HepG2 (cell line): ENCODE measurements around the gene F7. TPM values are rescaled to one million over a fixed set of nuclear protein-coding genes. Genes with fewer than 3 reads are reported as not detected.
A peak's percentile ranks its signal among the peaks of the same experiment; 100 is the strongest.

Experiments used
- ATAC-seq: fragments of 200-7000 bp; cut with Tn5 transposase; 3 replicates; pipeline ENCODE4 v1.9.1; 2020; ENCODE audit warnings: mild to moderate bottlenecking, moderate library complexity
- BruUV-seq: library from RNA; stranded (reverse); fragments of 400-500 nt; replicated peaks from 2 replicates; lab custom pipeline; 2021; lab: Mats Ljungman, UMichigan
- CTCF ChIA-PET: fragments of 300-600 bp; formaldehyde crosslinking; extraction: SDS; loops from one replicate; lab custom pipeline; 2021; ENCODE audit warnings: low total read pairs, inconsistent platforms, low intra/inter-chr PET ratio; lab: Yijun Ruan, JAX
- POLR2A ChIA-PET: fragments of 350-600 bp; sonication (Branson Sonifier 250); formaldehyde crosslinking; loops from one replicate; lab custom pipeline; 2020; ENCODE audit warnings: antibody characterized with exemption, inconsistent platforms; lab: Yijun Ruan, JAX
- DNase-seq: peaks from one replicate; pipeline ENCODE4 v3.0.0-alpha.2; 2015; ENCODE audit warnings: low spot score
- FAIRE-seq: peaks from 3 replicates; lab custom pipeline; 2011; peaks lifted over from hg19 to GRCh38; lab: Jason Lieb, UNC
- H2AFZ ChIP-seq: one replicate; pipeline ENCODE4 v1.6.1; 2011; ENCODE audit warnings: low read length, inconsistent platforms
- H3K27ac ChIP-seq: fragments of 300-600 bp; 3 replicates; pipeline ENCODE4 v1.8.0; 2011; ENCODE audit warnings: mixed run types, mild to moderate bottlenecking, mixed read lengths, low read length, inconsistent platforms; ENCODE audit not compliant: insufficient read depth; ENCODE audit errors: extremely low read length
- H3K27me3 ChIP-seq, 2 experiments: fragments of 200-600 bp in 1 of 2; 2 replicates in 1 of 2; 3 replicates in 1 of 2; pipeline versions ENCODE4 v1.6.0 to v1.8.0; 2011; ENCODE audit warnings: low read length in 2 of 2, mild to moderate bottlenecking in 2 of 2, moderate library complexity in 2 of 2, inconsistent platforms in 1 of 2; ENCODE audit not compliant: insufficient read depth in 2 of 2, control insufficient read depth in 1 of 2
- H3K36me3 ChIP-seq, 2 experiments: fragments of 200-600 bp in 1 of 2; replicated peaks in 1 of 2; 2 replicates in 1 of 2; 3 replicates in 1 of 2; pipeline versions ENCODE4 v1.5.1 to v1.8.0; 2011; ENCODE audit warnings: low read length in 2 of 2, inconsistent platforms in 1 of 2; ENCODE audit not compliant: insufficient read depth in 2 of 2, control insufficient read depth in 1 of 2
- H3K4me1 ChIP-seq: 2 replicates; pipeline ENCODE4 v1.5.1; 2012; ENCODE audit warnings: low read length, inconsistent platforms; ENCODE audit not compliant: insufficient read depth
- H3K4me2 ChIP-seq: 2 replicates; pipeline ENCODE4 v1.6.0; 2011; ENCODE audit warnings: low read depth, low read length, inconsistent platforms
- H3K4me3 ChIP-seq, 3 experiments: fragments of 200-600 bp in 1 of 3; sonication (generic), shearing (Covaris generic) in 1 of 3; replicated peaks in 1 of 3; 2 replicates each; pipeline ENCODE4 v1.5.1; 2011 to 2016; ENCODE audit warnings: low read length in 3 of 3, inconsistent platforms in 2 of 3, low read depth in 2 of 3, mild to moderate bottlenecking in 2 of 3, control low read depth in 1 of 3, mixed read lengths in 1 of 3; ENCODE audit not compliant: insufficient read depth in 1 of 3
- H3K79me2 ChIP-seq: one replicate; pipeline ENCODE4 v1.6.1; 2011; ENCODE audit warnings: low read length, inconsistent platforms; ENCODE audit not compliant: insufficient read depth
- H3K9ac ChIP-seq: 2 replicates; pipeline ENCODE4 v1.6.0; 2011; ENCODE audit warnings: mild to moderate bottlenecking, low read depth, low read length, inconsistent platforms; ENCODE audit not compliant: insufficient read depth
- H3K9me3 ChIP-seq: 2 replicates; pipeline ENCODE4 v1.5.1; 2012; ENCODE audit warnings: mild to moderate bottlenecking, low read length
- H4K20me1 ChIP-seq: 2 replicates; pipeline ENCODE4 v1.6.0; 2011; ENCODE audit warnings: inconsistent platforms, mild to moderate bottlenecking, low read length, moderate library complexity; ENCODE audit not compliant: insufficient read depth
- ARNT ChIP-seq: fragments of 450-650 bp; IDR thresholded peaks from 2 replicates; pipeline ENCODE4 v1.6.1; 2017
- BATF2 ChIP-seq: sonication (generic); formaldehyde crosslinking; IDR thresholded peaks from 2 replicates; pipeline ENCODE4 v1.8.0; 2022; ENCODE audit warnings: mild to moderate bottlenecking, missing genetic modification reagents, moderate library complexity
- CHCHD3 ChIP-seq: sonication (generic); formaldehyde crosslinking; IDR thresholded peaks from 2 replicates; pipeline ENCODE4 v1.8.0; 2022; ENCODE audit warnings: mild to moderate bottlenecking, missing genetic modification reagents, moderate library complexity
- HHEX ChIP-seq: IDR thresholded peaks from 2 replicates; pipeline ENCODE4 v1.6.1; 2016; ENCODE audit warnings: control low read depth
- KDM4B ChIP-seq: sonication (generic); formaldehyde crosslinking; IDR thresholded peaks from 2 replicates; pipeline ENCODE4 v1.4.0; 2020; ENCODE audit warnings: missing genetic modification reagents
- KMT2A ChIP-seq: sonication (generic); formaldehyde crosslinking; IDR thresholded peaks from 2 replicates; pipeline ENCODE4 v1.4.0; 2020; ENCODE audit warnings: missing genetic modification reagents
- RBM39 ChIP-seq: fragments of 200-400 bp; formaldehyde crosslinking; IDR thresholded peaks from one replicate; pipeline ENCODE4 v1.6.1; 2018; ENCODE audit warnings: antibody characterized with exemption, mild to moderate bottlenecking, low read depth, low read length; ENCODE audit not compliant: poor library complexity, severe bottlenecking
- SOX6 ChIP-seq, 2 experiments: fragments of 450-650 bp in 1 of 2; sonication (generic) in 1 of 2; formaldehyde crosslinking in 1 of 2; IDR thresholded peaks; 2 replicates each; pipeline versions ENCODE4 v1.4.0 to v1.6.1; 2017 to 2020; ENCODE audit warnings: antibody characterized with exemption in 1 of 2, mild to moderate bottlenecking in 1 of 2, missing genetic modification reagents in 1 of 2
- TOE1 ChIP-seq: sonication (generic); formaldehyde crosslinking; IDR thresholded peaks from 2 replicates; pipeline ENCODE4 v1.4.0; 2020; ENCODE audit warnings: mild to moderate bottlenecking, missing genetic modification reagents
- TOPORS ChIP-seq: sonication (generic); formaldehyde crosslinking; IDR thresholded peaks from 2 replicates; pipeline ENCODE4 v1.8.0; 2023; ENCODE audit warnings: mild to moderate bottlenecking, missing genetic modification reagents
- ZBTB26 ChIP-seq: IDR thresholded peaks from 2 replicates; pipeline ENCODE4 v1.6.1; 2016; ENCODE audit warnings: missing compliant biosample characterization, missing genetic modification reagents, borderline replicate concordance
- ZBTB34 ChIP-seq: sonication (generic); formaldehyde crosslinking; IDR thresholded peaks from 2 replicates; pipeline ENCODE4 v1.8.0; 2022; ENCODE audit warnings: mild to moderate bottlenecking, missing genetic modification reagents
- ZNF18 ChIP-seq: sonication (generic); formaldehyde crosslinking; IDR thresholded peaks from 2 replicates; pipeline ENCODE4 v1.8.0; 2022; ENCODE audit warnings: mild to moderate bottlenecking, missing genetic modification reagents; ENCODE audit not compliant: insufficient replicate concordance
- ZNF501 ChIP-seq: sonication (generic); formaldehyde crosslinking; IDR thresholded peaks from 2 replicates; pipeline ENCODE4 v1.5.1; 2020; ENCODE audit warnings: mild to moderate bottlenecking, moderate library complexity, missing genetic modification reagents
- ZNF878 ChIP-seq: sonication (generic); formaldehyde crosslinking; IDR thresholded peaks from 2 replicates; pipeline ENCODE4 v1.8.1; 2023; ENCODE audit warnings: mild to moderate bottlenecking, missing genetic modification reagents, moderate library complexity
- ZUFSP ChIP-seq: sonication (generic); formaldehyde crosslinking; IDR thresholded peaks from 2 replicates; pipeline ENCODE4 v1.9.0; 2021; ENCODE audit warnings: missing genetic modification reagents, mild to moderate bottlenecking, borderline replicate concordance
- WGBS: methylation state at CpG from one replicate; pipeline ENCODE4 v1.1.6; 2017; ENCODE audit warnings: low lambda C conversion rate; 5-methylcytosine and 5-hydroxymethylcytosine counted together
- in situ Hi-C: cut with HindIII; loops from 2 replicates; pipeline ENCODE4 v1.10.0; 2017; ENCODE audit warnings: low pct_unique_long_range_greater_than_20kb; ENCODE audit not compliant: extremely low pct_ligation_motif_present
- intact Hi-C: fragments of 100-400 bp; cut with micrococcal nuclease; formaldehyde crosslinking; loops from one replicate; pipeline ENCODE4 v1.10.0; 2022; ENCODE audit not compliant: unreplicated experiment
- polyA plus RNA-seq, 8 experiments: library from polyadenylated mRNA; depleted of rRNA in 3 of 8; stranded (reverse) in 7 of 8; unstranded in 1 of 8; fragments of >200 nt; fragmentation: Illumina TruSeq in 4 of 8; extraction: Trizol in 4 of 8; gene quantifications; 2 replicates each; pipeline versions ENCODE4 v1.2.1 to v1.2.3, GENCODE V29; 2011 to 2016; ENCODE audit warnings: low read depth in 4 of 8, missing spikeins in 1 of 8, mixed read lengths in 1 of 8; ENCODE audit not compliant: insufficient read depth in 1 of 8
- total RNA-seq, 5 experiments: library from RNA; depleted of rRNA; stranded (reverse); fragments of >200 nt; fragmentation: Illumina TruSeq; extraction: Trizol; gene quantifications; 2 replicates each; pipeline ENCODE4 v1.2.3, GENCODE V29; 2016; ENCODE audit warnings: low read depth in 1 of 5

Gene F7
- total and polyA plus RNA-seq, 2 of the 13 experiments (the other 11 are each of a cell fraction or from before 2014, with no cell fraction given): 12.6 to 26.5 TPM

- H3K4me1 ChIP-seq: peaks cover 43% of the 10 kb centered on the region
- peaks cover 28% of the 10 kb centered on the region for H3K79me2 ChIP-seq
- in situ Hi-C loops: no loop called here
- no peak overlapping the region for H3K27ac ChIP-seq
- CTCF ChIA-PET: no interaction called here
- peaks cover 1 to 11% of the 10 kb centered on the region in 2 experiments; a peak in 2 of 5 replicates for H3K36me3 ChIP-seq
- H3K4me3 ChIP-seq: no peak overlapping the region
- no peak for ATAC-seq
- POLR2A ChIA-PET: interaction anchor here (1.2 kb wide), 1 partner anchor 27 kb away, joined by 3 read pairs; no protein-coding TSS in a partner anchor
- BruUV-seq: no TSS peak
- no peak overlapping the region for H2AFZ ChIP-seq
- intact Hi-C loops: no loop called here
- FAIRE-seq: no peak
- H3K27me3 ChIP-seq: no peaks in the 10 kb centered on the region; a peak in 1 of 5 replicates
- no peaks in the 10 kb centered on the region for H3K9me3 ChIP-seq
- H3K9ac ChIP-seq: no peak overlapping the region
- DNase-seq: no peak
- WGBS: 98% methylated on average over 17 of the region's 18 CpGs
- no peak overlapping the region for H3K4me2 ChIP-seq
- peaks cover 4% of the 10 kb centered on the region; the same call in 1 of the 2 replicates for H4K20me1 ChIP-seq
- TF ChIP-seq ZNF501 (CRISPR knock-in tag): 0 out of 2 replicates have a peak, but pooled peaks have one; percentile 24
- 0 out of 2 replicates have a peak, but pooled peaks have one; percentile 33 for TF ChIP-seq KMT2A
- no peak for TF ChIP-seq ZBTB26 (CRISPR knock-in tag)
- no peak for TF ChIP-seq ZUFSP (CRISPR knock-in tag)
- TF ChIP-seq HHEX (CRISPR knock-in tag): no peak
- no peak for TF ChIP-seq KDM4B (CRISPR knock-in tag)
- no peak for TF ChIP-seq SOX6 (IDR thresholded peaks at IDR 0.05)
- TF ChIP-seq SOX6 (CRISPR knock-in tag; IDR thresholded peaks at IDR 0.05): no peak
- TF ChIP-seq ARNT: no peak
- TF ChIP-seq BATF2: no peak
- no peak for TF ChIP-seq RBM39
- TF ChIP-seq TOE1 (CRISPR knock-in tag): no peak
- TF ChIP-seq ZBTB34 (CRISPR knock-in tag): no peak
- no peak for TF ChIP-seq CHCHD3
- no peak for TF ChIP-seq ZNF878 (CRISPR knock-in tag)
- TF ChIP-seq TOPORS (CRISPR knock-in tag): no peak
- no peak for TF ChIP-seq ZNF18 (CRISPR knock-in tag)
Measured at GRCh38 chr13:113126265-113127150, 20.9 kb downstream of the F7 start.
